GM18951 (cell line): ENCODE measurements around the gene IL33.
"Not testable (repeated sequence)": the region's sequence is repeated elsewhere in the genome, so short reads cannot be mapped to it uniquely, and the experiment has no call there.

ENCODE experiments used
- POLR2A ChIP-seq: IDR thresholded peaks from 4 replicates; pipeline ENCODE4 v1.6.1; 2011; ENCODE audit warnings: mild to moderate bottlenecking; ENCODE audit not compliant: insufficient read length, insufficient read depth; ENCODE audit errors: extremely low read depth
- in situ Hi-C: fragments of 300-500 bp; cut with MboI; formaldehyde crosslinking; loops from one replicate; pipeline ENCODE4 v1.12.0; 2022; ENCODE audit warnings: low sequenced_read_pairs, mixed read lengths, inconsistent platforms; ENCODE audit not compliant: unreplicated experiment

IL33 gene

GRCh38 chr9:6215562-6215961 lies at the start of gene IL33:
TSS of gene IL33 (plus strand) at chr9:6215807. CDS start at chr9:6241695, 25,888 bp downstream.
- no peak for TF ChIP-seq POLR2A
- in situ Hi-C loops, result no loop called here

- in situ Hi-C loops, result no loop called here
- no peak for TF ChIP-seq POLR2A
Observed at GRCh38 chr9:6171667-6172066, 43.9 kb upstream of the IL33 start.

- in situ Hi-C loops, result no loop called here
- no peak for TF ChIP-seq POLR2A
Observed at GRCh38 chr9:6173914-6174313, 41.7 kb upstream of the IL33 start.

GRCh38 chr9:6182549-6183226 lies 32.9 kb upstream of the IL33 start:
- in situ Hi-C loops, result not testable (repeated sequence)

- in situ Hi-C loops, result no loop called here
- no peak for TF ChIP-seq POLR2A
Observed at GRCh38 chr9:6183227-6183551, 32.4 kb upstream of the IL33 start.

- in situ Hi-C loops, result no loop called here
- TF ChIP-seq POLR2A, result no peak
Observed at GRCh38 chr9:6183627-6184026, 32.0 kb upstream of the IL33 start.

GRCh38 chr9:6184749-6185645 lies 30.6 kb upstream of the IL33 start:
- TF ChIP-seq POLR2A, result no peak
- in situ Hi-C loops, result no loop called here

- TF ChIP-seq POLR2A, result no peak
- in situ Hi-C loops, result no loop called here
Observed at GRCh38 chr9:6186691-6187090, 28.9 kb upstream of the IL33 start.

GRCh38 chr9:6187272-6187671 lies 28.3 kb upstream of the IL33 start:
- in situ Hi-C loops, result no loop called here
- TF ChIP-seq POLR2A, result no peak

- TF ChIP-seq POLR2A, result no peak
- in situ Hi-C loops, result no loop called here
Observed at GRCh38 chr9:6188466-6188865, 27.1 kb upstream of the IL33 start.

- TF ChIP-seq POLR2A, result no peak
- in situ Hi-C loops, result no loop called here
Observed at GRCh38 chr9:6188906-6189305, 26.7 kb upstream of the IL33 start.

GRCh38 chr9:6194934-6195333 lies 20.7 kb upstream of the IL33 start:
- no peak for TF ChIP-seq POLR2A
- in situ Hi-C loops, result no loop called here

- TF ChIP-seq POLR2A, result no peak
- in situ Hi-C loops, result no loop called here
Observed at GRCh38 chr9:6195714-6196360, 19.8 kb upstream of the IL33 start.

- no peak for TF ChIP-seq POLR2A
- in situ Hi-C loops, result no loop called here
Observed at GRCh38 chr9:6197330-6197729, 18.3 kb upstream of the IL33 start.
